ENCODE data around the gene ADARB2.

DNA sequence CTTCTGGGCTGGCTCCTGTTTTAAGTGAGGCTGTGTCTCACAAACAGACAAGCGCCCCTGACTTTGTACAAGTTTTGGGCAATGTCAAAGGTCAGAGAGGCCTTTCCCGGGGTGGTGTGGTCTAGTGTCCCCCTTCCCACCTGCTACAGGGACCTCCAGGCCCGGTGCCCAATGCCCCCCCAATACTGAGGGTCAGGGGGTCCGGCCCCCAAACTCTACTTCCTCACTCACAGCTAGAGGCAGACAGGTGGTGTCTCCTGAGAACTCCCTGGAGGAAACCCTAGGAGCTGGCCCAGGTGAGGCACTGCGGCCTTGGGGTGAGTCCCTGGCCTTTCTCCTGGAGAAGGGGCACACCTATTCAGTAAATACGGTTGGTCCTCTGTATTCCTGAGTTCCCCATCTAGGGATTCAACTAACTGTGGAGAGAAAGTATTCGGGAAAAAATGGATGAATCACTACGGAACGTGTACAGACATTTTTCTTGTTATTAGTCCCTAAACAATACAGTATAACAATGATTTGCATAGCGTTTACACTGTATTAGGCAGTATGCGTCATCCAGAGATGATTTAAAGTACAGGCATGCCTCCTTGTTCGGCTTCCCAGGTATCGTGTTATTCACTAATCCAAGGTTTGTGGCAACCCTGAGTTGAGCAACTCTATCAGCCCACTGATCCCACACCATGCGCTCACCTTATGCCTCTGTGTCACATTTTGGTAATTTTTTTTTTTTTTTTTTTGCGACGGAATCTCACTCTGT, 373.0 kb downstream of the ADARB2 start:
- TF ChIP-seq, protein P1, sequence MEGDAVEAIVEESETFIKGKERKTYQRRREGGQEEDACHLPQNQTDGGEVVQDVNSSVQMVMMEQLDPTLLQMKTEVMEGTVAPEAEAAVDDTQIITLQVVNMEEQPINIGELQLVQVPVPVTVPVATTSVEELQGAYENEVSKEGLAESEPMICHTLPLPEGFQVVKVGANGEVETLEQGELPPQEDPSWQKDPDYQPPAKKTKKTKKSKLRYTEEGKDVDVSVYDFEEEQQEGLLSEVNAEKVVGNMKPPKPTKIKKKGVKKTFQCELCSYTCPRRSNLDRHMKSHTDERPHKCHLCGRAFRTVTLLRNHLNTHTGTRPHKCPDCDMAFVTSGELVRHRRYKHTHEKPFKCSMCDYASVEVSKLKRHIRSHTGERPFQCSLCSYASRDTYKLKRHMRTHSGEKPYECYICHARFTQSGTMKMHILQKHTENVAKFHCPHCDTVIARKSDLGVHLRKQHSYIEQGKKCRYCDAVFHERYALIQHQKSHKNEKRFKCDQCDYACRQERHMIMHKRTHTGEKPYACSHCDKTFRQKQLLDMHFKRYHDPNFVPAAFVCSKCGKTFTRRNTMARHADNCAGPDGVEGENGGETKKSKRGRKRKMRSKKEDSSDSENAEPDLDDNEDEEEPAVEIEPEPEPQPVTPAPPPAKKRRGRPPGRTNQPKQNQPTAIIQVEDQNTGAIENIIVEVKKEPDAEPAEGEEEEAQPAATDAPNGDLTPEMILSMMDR (IDR thresholded peaks at IDR 0.05): no peak
- no peak for TF ChIP-seq POLR2AphosphoS5 (IDR thresholded peaks at IDR 0.05)
- no peak for TF ChIP-seq POLR2A (IDR thresholded peaks at IDR 0.05)
